NT2/D1 (cell line): ENCODE results near the gene SMIM43.

Experiments
- YY1 ChIP-seq: IDR thresholded peaks from 2 replicates; pipeline ENCODE4 v1.6.1; 2011; ENCODE audit not compliant: insufficient read length, insufficient read depth
- ZNF274 ChIP-seq: IDR thresholded peaks from 2 replicates; pipeline ENCODE4 v1.6.1; 2011; ENCODE audit warnings: mild to moderate bottlenecking, low read depth, low read length

DNA sequence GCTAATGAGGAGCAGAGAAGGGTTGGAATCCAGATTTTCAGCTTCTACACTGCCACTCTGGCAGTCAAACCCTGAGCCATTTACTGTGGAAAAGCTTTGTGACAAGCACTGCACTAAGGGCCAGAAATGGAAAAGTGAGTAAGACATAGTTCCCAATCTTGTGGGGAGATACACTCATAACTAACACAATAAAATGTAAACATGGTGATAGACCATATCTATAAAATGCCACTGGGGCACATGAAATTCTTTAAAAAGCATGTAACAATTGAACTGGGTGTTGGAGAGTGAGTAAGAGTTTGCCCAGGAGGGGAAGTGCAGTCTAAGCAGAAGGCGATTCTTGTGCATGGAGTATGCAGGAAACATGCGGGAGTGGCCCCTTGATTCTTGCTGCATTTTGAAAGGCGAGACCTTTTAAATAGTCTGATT, 36.2 kb downstream of the SMIM43 start:
- TF ChIP-seq ZNF274 (no peak), YY1 (no peak)
